ENCODE results near the gene VAV2.

The VAV2 gene

DNA sequence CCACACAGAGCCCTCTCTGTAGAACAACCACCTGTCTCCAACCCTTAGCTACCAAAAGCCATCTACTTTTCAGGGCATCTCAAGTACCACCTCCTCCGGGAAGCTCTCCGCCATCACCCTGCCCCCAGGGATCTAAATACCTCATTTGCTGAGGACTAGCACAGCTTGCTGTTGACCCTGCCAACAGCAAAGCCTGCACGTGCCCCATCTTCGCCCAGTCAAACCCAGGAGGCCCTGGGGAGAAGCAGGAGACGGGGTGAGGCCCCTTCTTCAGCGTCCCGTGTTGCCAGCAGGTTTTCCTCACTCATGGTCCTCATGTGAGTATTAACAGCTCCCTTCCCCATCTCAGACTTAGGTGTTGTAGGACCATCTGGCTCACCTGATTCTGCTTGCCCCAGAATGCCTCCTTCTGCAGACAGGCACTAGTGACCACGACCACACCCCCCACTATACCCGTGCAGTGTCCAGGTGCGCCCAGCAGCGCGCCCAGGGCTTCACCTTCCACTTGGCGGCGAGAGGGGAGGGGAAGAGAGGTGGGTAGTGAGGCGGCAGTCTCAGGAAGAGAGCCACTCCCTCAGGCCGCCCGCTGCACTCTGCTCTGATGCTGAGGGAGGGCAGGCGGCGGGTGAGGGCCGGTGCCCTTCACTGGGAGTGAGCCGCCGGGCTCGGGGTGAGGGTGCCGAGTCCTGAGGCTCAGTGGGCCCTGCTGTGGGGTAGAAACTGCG, 11.1 kb downstream of the VAV2 start:
- DNase-seq: no peak

DNA sequence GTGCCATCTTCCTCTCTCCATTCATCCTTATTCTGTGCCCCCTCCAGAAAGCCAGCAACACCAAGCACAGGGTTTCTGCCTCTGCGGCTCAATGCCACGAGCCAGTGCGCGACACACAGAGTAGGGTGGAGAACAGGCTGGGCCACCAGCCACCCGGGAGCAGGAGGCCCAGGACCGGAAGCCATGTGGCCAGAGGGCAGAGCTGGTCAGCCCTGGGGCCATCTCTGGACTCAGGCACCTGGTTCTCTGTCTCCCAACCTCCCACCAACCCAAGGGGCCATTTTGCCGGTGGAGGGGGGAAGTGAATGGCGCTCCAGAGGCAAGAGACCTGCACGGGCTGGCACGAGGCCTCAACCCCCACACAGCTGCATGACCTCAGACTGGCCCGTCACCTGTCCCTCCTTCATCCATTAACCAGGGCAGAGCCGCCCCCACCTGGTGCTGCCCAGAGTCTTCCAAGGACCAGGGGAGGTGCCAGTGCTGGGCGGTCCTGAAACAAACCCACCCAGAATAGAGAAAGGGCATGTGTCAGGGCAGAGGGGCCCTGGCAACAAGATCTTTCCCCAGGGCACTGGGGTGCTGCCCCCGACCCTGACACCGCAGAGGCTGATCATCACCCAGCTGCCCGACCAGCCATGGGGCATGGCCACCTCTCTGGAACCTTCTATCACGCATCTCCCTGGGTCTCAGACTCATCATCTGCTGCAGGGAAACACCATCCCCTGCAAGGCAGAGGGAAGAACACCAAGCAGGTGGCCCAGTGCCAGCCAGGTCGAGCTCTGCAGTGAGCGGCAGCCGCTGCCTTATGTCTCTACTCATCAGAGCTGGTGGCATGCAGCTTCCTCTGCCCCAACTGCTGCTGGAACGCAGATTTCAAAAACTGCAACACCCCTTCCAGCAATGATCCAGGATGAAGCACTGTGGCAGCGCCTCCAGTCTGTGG, 11.9 kb downstream of the VAV2 start:
- no peak for DNase-seq

DNA sequence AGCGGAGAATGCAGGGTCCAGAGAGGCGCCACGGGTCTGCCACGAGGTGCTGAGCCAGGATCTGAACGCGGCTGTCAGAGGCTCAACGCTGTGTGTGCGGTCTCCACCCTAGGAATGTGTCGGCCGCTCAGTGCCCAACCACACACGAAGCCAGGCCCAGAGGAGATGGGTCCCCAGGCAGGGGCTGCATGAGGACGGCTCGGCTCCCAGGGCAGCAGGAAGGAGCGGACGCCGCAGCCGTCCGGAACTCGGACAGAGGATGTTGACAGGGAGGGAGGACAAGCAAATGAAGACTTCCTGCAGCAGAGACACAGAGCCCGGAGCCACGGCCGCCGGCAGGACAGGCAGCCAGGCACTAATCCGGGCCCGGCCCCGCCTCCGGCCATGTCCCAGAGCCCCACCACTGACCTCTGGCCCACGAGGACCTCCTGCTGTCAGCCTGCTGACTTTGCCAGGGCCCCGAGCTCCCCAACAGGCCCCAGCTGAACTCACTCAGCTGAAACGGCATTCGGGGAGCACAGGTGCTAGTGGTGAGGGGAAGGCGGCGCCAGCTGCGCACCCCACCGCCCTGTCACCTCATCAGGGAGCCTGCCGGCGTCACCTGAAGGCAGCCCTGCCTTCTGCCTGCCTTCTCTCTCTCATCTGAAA, 12.7 kb downstream of the VAV2 start:
- DNase-seq: no peak

DNA sequence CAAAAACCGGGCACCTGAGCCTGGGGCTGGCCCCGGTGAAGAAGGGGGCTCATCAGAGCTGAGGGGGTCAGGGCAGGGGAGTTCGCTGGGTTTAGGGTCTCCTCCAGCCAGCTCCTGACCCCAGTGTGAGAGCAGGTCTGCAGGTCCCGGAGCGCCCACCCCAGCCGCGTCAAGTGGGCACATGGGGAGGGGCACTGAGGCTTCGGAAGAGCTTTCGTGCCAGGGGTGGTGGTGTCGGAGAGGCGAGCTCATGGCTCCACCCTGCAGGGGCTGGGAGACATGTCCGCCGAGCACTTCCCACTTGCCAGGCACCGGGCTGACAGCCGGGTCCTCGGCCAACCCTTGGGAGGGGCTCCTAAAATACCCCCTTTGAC, 13.2 kb downstream of the VAV2 start:
- no peak for DNase-seq

DNA sequence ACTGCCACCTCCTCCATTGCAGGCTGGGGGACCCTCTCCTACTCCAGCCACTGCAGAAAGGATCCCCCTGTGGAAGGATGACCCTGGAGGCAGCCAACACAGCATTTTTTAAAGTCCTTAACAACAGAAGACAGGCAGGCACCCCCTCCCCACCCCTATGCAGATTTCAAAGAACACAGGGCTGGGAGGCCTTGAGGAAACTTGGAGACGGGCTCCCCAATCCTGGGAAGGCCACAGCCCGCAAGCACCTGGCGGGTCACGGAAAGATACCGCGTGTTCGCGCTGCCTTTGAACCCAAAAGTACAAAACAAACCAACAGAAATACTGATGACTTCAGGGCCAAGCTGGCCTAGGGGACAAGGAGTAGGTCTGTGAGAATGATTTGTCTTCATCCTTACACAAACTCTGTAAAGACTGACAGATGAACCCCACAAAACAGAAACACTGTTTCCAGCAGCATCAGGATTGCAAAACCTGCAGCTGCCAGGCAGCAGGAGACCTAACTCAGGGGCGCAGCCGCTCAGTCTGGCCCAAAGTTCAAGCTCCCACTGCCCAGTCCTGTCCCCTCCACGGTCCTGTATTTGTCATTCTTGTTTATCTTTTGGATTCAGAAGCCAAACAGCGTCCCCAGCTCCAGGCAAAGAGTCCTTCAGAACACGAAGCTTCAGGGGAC, 13.8 kb downstream of the VAV2 start:
- no peak for DNase-seq

DNA sequence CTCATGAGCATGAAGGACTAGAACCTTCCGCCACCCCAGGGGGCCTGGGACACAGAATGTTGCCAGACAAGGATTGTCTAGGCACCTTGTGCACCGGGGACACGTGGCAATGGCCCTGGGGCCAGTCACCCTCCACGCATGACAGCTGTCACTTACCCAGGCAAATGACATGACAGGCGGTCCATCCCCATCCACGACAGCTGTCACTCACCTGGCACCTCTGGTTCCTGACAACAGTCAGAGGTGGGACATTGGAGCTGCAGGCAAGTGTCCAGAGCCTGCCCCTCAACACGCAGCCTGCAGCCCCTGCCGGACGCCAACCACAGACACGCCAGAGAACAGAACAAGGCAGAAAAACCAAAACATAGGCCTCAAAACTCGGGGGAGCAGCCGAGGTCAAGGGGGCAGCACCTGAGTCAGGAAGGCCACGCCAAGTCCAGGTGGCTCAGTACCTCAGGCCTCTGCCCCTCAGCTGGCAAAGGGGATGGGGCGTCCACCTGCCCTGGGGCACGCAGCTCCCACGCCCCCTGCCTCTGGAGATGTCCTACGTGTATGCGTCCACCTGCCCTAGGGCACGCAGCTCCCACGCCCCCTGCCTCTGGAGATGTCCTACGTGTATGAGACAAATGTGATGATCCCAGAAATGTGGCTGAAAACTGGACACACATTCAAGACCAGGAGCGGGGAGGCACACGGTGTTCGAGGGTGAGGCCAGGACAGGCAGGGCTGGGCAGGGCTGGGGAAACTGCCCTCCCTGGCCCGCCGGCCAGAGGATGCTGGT, 14.5 kb downstream of the VAV2 start:
- no peak for DNase-seq

DNA sequence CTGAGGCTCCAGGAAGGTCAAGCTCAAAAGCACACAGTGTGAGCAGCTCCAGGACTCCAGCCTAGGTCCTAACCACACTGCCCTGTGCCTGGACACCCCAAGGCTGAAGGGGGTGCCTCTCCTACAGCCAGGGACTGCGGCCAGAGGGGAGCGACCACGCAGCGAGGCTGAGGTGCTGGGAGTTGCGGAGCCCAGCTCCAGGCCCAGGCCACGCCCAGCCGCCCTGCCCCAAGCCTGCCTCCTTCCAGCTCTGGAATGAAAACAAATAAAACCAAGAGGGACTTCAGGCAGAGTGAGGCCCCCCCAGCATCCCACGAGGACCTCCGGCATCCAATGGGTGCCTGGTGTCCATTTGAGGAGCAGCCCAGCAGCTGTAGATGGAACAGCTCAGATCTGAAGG, 15.2 kb downstream of the VAV2 start:
- DNase-seq: no peak

DNA sequence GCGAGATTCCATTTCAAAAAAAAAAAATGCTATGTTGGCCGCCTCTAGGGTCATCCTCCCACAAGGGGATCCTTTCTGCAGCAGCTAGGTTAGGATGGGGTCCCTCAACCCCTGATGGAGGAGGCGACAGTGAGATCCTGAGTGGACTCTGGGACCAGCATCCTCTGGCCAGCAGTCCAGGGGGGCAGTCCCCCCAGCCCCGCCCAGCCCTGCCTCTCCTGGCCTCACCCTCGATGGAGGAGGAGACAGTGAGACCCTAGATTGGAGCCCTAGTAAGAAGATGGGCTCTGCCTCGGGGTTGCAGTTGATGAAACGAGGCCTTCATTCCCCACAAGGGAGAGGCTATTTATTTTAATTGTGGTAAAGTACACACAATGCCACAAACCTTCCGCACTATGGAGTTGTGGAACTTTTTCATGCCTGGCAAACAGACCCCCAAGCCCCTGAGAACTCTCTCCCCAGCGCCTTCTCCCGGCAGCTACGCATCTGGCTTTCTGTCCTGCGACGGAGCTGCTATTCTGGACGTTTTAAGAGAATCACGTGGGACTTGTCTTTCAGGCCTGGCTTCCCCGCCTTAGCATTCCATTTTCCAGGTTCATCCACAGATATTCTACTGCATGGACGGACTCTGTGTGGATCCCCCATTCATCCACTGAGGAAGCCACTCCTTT, 15.8 kb downstream of the VAV2 start:
- DNase-seq: no peak

DNA sequence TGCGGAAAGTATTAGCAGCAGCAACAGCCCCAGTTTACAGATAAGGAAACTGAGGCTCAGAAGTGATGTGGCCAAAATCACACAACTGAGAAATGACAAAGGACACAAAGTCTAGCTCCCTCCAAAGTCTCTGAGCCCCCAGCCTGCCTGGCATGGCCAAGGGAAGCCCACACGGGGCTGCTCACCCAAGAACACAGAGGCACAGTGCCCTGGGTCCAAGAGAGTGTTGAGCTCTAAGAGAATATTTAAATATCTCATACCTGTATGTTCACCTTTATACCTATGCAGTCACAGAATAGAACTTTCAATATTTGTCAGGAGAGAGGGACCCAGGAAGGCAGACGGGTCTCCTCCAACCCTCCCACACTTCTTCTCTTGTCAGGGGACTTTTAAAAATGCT, 16.6 kb downstream of the VAV2 start:
- DNase-seq: no peak

DNA sequence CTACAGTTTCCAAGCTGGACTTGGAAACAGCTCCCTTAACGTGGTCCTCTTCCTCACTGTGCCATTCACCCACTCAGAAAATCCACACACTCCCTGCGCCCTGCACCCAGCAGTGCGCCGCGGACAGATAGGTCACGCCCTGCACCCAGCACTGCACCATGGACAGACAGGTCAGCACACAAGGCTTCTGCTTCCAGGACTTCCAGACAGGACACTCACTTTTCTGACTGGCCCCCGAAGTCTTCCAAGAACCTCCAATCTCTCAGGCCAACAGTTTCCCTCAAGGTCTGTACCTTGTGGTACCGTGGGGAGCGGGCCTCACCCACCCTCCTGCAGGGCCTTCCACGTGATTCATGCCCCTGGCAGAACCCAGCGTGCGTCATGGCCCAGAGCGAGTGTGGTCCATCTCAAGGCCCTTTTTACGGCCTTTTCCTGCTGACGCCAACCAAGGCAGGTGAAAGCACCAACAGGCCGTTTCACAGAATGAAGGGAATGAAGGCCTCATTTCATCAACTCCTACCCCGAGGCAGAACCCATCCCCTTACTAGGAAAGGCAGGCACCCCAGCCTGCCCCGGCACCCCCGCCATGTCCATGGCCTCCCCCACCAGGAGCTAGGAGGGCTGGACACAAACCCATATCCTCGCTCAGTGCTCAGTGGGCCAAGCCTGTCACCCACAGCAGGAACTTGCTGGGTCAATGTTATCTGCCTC, 17.3 kb downstream of the VAV2 start:
- no peak for DNase-seq

DNA sequence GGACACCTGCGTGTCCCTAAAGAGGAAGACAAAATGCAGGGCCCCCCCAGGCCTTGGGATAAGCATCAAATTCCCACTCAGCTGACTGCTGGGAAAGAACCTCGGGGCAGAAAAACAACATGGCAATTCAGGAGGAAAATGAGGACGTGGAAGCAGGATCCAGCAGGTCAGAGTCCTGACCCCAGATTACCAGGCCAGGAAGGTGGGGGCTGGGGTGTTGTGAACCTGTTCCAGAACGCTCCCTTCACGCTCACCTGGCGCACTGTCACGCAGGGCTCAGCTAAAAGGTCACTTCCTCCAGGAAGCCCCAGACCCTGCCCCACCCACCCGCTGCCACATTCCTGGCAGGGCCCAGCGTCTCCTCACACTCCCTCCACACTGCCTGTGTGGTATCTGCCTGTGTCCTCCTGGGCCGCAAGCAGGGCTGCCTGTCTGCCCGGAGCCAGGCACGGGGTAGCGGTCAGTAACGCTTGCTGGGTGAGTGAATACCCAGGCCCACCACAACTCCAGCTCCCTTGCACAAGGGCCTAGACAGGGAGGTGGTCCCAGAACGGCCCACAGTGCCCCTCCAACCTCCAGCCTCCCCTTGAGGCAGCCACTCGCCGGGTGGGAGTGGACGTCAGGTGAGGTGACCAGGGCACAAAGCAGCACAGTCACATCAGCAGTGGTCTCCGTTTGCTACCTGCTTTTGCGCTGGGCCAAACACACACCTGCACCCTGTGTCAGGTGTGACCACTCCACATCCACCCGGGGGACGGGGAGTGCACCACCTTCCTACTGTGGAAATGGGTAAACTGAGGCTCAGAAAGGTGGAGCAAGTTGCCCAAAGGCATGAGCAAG, 18.1 kb downstream of the VAV2 start:
- DNase-seq: no peak

DNA sequence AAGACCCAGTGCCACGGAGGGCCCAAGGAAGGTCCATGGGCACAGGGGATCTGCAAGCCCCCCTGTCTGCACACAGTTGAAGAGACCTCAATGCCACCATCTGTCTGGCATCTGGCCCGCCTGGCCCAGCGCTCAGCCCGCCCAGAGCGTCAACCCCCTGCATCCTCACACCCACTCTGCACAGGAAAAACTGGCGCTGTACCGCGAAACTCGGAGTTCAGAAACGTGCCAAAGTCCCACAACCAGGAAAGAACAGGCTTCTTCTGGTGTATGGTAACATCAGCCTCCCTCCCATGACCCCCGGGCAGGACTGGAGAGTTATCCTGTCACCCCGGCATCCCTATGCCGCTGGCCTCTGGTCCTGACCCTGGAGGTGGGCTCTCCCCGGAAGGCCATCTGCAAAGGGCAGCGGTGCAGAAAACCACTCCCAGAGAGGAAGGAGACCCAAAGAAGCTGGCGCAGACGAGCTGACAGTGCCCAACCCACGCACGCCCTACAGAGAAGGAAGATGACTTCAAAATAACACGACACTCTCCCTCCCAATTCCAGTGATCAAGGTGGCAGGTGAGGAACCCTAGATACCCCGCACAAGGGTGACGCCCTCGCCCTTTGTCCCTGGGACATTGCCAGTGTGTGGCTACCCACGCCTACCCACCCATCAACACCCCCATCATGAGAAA, 18.9 kb downstream of the VAV2 start:
- no peak for DNase-seq

DNA sequence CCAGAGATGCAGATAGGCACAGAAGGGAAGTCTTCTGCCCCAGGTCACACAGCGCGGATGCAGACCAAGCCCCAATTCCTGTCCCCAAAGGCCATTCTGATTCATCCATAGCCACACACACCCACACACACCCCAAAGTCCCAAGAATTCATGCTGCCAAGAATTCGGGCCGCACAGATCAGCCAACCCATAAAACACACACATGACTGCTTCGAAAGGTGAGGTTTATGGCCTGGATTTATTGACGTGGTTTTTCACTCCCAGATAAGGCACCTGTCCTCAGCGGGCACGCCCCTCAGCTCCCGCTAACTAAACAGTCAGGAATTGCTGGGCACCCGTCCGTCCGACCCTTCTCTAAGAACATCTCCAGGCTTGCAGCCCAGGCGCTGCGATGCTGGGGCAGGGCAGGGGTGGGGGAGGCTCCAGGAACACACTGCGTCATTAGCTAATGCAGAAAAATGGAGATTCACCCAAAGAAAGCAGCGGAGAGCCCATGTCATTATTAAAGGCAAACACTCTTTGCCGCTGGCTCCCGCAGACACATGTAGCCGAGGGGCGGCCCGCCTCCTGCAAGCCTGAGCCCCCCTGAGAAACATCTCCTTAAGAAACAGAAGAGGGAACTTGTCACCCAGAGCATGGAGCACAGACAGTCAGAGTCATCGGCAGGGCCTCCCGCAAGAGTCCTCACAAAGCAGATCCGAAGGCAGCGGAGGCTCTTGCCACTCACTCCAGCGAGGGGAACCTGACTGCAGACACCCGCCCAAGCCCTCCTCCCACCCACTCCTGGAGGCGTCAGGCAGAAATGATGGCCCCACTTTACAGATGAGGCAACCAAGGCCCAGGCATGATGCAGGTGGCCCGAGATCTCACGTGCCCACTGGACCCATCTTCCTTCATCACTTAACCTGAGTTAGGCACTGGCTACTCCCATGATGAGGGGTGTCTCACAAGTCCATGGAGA, 19.9 kb downstream of the VAV2 start:
- no peak for DNase-seq

DNA sequence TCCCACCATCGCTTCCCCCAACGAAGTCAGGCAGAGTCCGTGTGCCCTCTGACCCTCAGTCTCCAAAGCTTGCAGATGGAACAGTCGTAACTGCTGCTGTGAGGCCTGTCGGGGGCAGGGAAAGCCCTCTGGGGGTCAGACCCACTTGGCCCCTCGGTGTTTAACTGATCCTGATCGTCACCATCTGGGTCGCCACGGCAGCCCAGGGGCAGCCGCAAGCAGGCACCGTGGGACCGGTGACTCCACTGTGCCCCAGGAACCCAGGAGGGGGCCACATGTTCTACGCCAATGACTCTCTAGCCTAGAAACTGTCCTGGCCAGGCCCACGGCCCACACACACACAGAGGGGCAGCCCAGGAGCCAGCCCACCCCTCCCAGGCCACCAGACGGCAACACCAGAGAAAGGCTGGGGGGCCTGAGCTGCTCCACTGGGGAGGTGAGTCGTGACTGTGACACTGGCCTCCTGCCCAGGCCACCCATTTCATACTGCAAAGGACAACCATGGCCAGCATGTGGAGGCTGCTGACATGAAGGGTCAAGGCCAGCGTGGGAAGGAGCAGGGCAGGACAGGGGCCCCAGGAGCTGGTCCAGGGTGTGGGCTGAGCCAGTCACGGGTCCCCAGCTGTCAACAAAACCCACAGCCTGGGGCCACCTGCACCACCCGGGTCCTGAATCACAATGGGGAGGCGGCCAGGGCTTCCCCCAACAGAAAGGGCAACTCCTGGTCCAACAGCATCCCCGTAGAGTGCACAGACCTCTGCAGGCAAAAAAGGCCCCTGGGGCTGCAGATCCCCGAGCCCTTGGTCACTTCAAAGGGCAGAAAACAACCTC, 20.8 kb downstream of the VAV2 start:
- DNase-seq: no peak

DNA sequence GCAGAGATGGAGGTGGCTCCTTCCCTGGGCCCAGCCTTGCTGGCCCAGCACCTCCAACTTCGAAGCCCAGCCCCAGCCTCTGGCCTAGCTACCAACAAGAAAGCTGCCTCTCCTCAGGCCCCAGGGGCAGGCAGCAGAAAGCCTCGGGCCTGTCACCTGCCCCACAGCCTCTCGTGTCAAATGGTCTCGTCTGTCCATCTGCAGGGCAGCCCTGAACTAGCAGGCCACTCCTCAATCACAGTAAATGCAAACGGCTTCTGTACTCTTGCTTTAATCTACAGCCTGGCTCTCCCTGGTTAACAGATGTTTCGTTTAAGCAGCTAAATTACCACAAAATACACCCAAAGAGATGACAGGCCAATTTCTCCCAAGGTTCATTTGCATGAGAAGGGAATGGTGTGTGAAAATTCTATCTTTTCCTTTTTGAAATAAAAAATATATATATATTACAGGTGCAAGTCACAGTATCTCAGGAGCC, 21.5 kb downstream of the VAV2 start:
- no peak for DNase-seq

DNA sequence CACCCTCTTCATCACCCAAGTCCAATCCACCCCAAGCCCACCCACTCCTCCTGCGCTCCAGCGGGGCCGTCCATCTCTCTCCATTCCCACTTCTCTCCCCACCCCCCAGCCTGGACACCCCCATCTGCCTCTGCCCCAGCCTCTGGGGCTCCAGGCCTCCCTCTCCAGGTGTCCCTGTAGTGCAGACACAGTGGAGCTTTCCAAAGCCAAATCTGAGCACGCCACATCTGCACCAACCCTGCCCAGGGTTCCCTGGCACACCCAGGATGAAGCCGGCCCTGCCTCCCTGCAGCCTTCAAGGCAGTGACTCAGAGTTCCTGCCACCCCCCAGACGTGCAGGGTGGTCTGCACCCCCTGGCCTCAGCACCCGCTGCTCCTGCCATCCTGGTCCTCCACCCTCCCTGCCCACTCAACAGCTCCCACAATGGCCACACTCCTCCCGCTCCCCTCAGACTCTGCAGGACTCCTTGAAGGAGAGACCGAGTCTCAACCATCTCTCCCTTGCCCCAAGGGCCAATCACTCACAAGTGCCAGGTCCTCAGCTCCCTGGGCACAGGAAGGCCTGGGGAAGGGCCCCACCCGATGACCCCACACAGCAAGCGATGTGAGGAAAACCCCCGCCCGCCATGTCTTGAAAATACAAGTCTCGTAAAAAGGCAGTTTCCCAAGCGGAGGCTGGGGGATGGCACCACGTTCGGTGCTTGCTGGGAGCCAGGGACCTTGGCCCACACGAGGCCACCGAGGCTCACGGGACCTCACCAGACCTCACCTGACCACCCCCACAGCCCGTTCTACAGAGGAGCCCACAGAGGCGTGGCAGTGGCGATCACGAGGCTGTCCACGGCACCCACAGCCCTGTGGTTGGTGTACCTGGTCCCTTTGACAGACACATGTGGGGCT, 22.2 kb downstream of the VAV2 start:
- no peak for DNase-seq
